ENCODE results near the gene BOC. TPM values are rescaled to one million over a fixed set of nuclear protein-coding genes. Genes with fewer than 3 reads are reported as not detected.

BOC gene
- total and polyA plus RNA-seq, 2 donors (not counting 3 experiments of a cell fraction or from before 2014, with no cell fraction given) = 0.07 TPM; not detected in 1

DNA sequence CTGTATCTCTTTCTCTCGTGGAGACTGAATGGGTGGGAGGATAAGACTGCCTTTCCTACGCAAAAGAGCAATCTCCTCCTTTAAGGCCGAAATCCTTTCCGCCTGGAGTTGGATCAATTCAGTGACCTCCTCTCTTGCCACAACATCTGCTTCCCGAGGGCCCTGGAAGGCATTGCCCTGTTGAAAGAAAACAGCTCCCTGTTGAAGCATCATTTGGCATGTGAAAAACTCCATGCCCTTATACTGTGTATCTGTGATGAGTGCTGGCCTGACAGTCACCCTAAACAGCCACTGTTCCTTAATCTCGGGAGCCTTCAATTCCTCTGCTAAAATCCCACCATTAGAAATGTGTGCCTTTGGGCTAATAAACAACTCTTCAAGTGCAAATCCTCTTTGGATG, 80.2 kb downstream of the BOC start:
- CTCF ChIA-PET = interaction anchor here (0.6 to 2.0 kb wide), 4 partner anchors 12 to 337 kb away, joined by 3 to 4 read pairs (median 4); no protein-coding TSS in a partner anchor
- dilution Hi-C loops (cut with MboI; ENCODE audit: extremely low pct_ligation_motif_present, low sequenced_read_pairs) = no loop called here
- BruUV-seq (replicated peaks) = no TSS peak

More for the DNA sequence above, 80.2 kb downstream of the BOC start:
- no peak overlapping the region for H3K4me3 ChIP-seq (replicated peaks in 1 of 3; ENCODE audit: insufficient read depth in 1 of 3, low read depth in 1 of 3, low read length in 3 of 3)
- no peaks in the 10 kb centered on the region for H3K79me2 ChIP-seq (ENCODE audit: control insufficient read depth, insufficient read depth, low read length)
- H3K4me2 ChIP-seq (ENCODE audit: insufficient read depth, low read length) = no peak overlapping the region
- no peaks in the 10 kb centered on the region for H3K36me3 ChIP-seq (ENCODE audit: control insufficient read depth in 2 of 2, extremely low read depth in 1 of 2, insufficient read depth in 2 of 2, low read length in 2 of 2)
- FAIRE-seq (no peak), DNase-seq (ENCODE audit: low read depth, low spot score) (no peak)
- H3K9ac ChIP-seq (replicated peaks; ENCODE audit: extremely low read depth, insufficient read depth, low read length) = no peak overlapping the region
- H3K9me1 ChIP-seq (replicated peaks; ENCODE audit: control insufficient read depth, extremely low read depth, insufficient read depth, low read length) = no peaks in the 10 kb centered on the region
- no peaks in the 10 kb centered on the region for H3K9me3 ChIP-seq (replicated peaks; ENCODE audit: control insufficient read depth, insufficient read depth, low read length)
- H4K20me1 ChIP-seq (replicated peaks; ENCODE audit: control insufficient read depth, extremely low read depth, insufficient read depth, low read length) = no peaks in the 10 kb centered on the region
- no peak overlapping the region for H3K27ac ChIP-seq (ENCODE audit: insufficient read depth, low read depth, low read length)
- TF ChIP-seq MYC (IDR thresholded peaks at IDR 0.05; ENCODE audit: low read depth, low read length) (no peak), EZH2 (IDR thresholded peaks at IDR 0.05; ENCODE audit: borderline replicate concordance, low read depth, low read length, severe bottlenecking) (no peak), GATA2 (IDR thresholded peaks at IDR 0.05; ENCODE audit: insufficient read depth, insufficient read length, low read depth, low read length) (no peak), FOS (IDR thresholded peaks at IDR 0.05; ENCODE audit: borderline replicate concordance, insufficient read depth, low read length) (no peak), POLR2A (IDR thresholded peaks at IDR 0.05; ENCODE audit: low read depth, low read length) (no peak), POLR2AphosphoS5 (IDR thresholded peaks at IDR 0.05; ENCODE audit: insufficient read depth, low read depth, low read length) (no peak), JUN (IDR thresholded peaks at IDR 0.05; ENCODE audit: borderline replicate concordance, insufficient read depth, insufficient read length, low read depth) (no peak)
- TF ChIP-seq, protein P1, sequence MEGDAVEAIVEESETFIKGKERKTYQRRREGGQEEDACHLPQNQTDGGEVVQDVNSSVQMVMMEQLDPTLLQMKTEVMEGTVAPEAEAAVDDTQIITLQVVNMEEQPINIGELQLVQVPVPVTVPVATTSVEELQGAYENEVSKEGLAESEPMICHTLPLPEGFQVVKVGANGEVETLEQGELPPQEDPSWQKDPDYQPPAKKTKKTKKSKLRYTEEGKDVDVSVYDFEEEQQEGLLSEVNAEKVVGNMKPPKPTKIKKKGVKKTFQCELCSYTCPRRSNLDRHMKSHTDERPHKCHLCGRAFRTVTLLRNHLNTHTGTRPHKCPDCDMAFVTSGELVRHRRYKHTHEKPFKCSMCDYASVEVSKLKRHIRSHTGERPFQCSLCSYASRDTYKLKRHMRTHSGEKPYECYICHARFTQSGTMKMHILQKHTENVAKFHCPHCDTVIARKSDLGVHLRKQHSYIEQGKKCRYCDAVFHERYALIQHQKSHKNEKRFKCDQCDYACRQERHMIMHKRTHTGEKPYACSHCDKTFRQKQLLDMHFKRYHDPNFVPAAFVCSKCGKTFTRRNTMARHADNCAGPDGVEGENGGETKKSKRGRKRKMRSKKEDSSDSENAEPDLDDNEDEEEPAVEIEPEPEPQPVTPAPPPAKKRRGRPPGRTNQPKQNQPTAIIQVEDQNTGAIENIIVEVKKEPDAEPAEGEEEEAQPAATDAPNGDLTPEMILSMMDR (IDR thresholded peaks at IDR 0.05; ENCODE audit: extremely low read depth in 1 of 2, insufficient read depth in 1 of 2, low read depth in 1 of 2, low read length in 2 of 2) = no peak
- TF ChIP-seq, protein P2, sequence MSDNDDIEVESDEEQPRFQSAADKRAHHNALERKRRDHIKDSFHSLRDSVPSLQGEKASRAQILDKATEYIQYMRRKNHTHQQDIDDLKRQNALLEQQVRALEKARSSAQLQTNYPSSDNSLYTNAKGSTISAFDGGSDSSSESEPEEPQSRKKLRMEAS (IDR thresholded peaks at IDR 0.05; ENCODE audit: insufficient read depth, insufficient read length) = no peak
- POLR2A ChIA-PET = no interaction called here
- intact Hi-C loops (cut with micrococcal nuclease) = no loop called here
- no peak overlapping the region for H2AFZ ChIP-seq (ENCODE audit: low read depth, low read length)
- H3K27me3 ChIP-seq (ENCODE audit: control insufficient read depth in 2 of 2, insufficient read depth in 2 of 2, low read length in 2 of 2) = no peaks in the 10 kb centered on the region
- H3K4me1 ChIP-seq (ENCODE audit: control insufficient read depth, extremely low read depth, insufficient read depth, low read length) = peaks cover 8% of the 10 kb centered on the region

Data from endothelial cell of umbilical vein (primary cell).